Mesenchymal stem cell (in vitro differentiated cells and primary cell): ENCODE measurements around the gene PRKRIP1.

Source experiments
- DNase-seq: peaks from one replicate; pipeline ENCODE4 v3.0.0-alpha.2; 2013
- H2AFZ ChIP-seq: one replicate; pipeline ENCODE4 v1.6.1; 2013; ENCODE audit warnings: low read depth, mild to moderate bottlenecking, control low read depth, inconsistent platforms, low read length, moderate library complexity
- H2AK5ac ChIP-seq: 2 replicates; pipeline ENCODE4 v1.6.1; 2013; ENCODE audit warnings: low read length, moderate library complexity, mild to moderate bottlenecking, inconsistent platforms; ENCODE audit not compliant: severe bottlenecking
- H2BK120ac ChIP-seq: one replicate; pipeline ENCODE4 v1.6.1; 2013; ENCODE audit warnings: low read depth, mild to moderate bottlenecking, inconsistent platforms, low read length, moderate library complexity
- H2BK12ac ChIP-seq, 2 experiments: one replicate each; pipeline ENCODE4 v1.6.1; 2013; ENCODE audit warnings: inconsistent platforms in 2 of 2, low read length in 2 of 2, mild to moderate bottlenecking in 2 of 2, moderate library complexity in 2 of 2, control low read depth in 1 of 2
- H2BK15ac ChIP-seq: one replicate; pipeline ENCODE4 v1.6.1; 2013; ENCODE audit warnings: mild to moderate bottlenecking, low read depth, inconsistent platforms; ENCODE audit not compliant: poor library complexity, severe bottlenecking
- H2BK5ac ChIP-seq: 2 replicates; pipeline ENCODE4 v1.6.1; 2013; ENCODE audit warnings: low read depth, mild to moderate bottlenecking, low read length, control low read depth, inconsistent platforms; ENCODE audit not compliant: poor library complexity, severe bottlenecking
- H3K14ac ChIP-seq, 2 experiments: one replicate each; pipeline ENCODE4 v1.6.1; 2013; ENCODE audit warnings: inconsistent platforms in 2 of 2, low read length in 2 of 2, control low read depth in 1 of 2, mild to moderate bottlenecking in 1 of 2, moderate library complexity in 1 of 2
- H3K18ac ChIP-seq, 2 experiments: one replicate each; pipeline ENCODE4 v1.6.1; 2013; ENCODE audit warnings: inconsistent platforms in 2 of 2, low read length in 2 of 2, control low read depth in 1 of 2, low read depth in 1 of 2, mild to moderate bottlenecking in 1 of 2
- H3K23ac ChIP-seq, 2 experiments: one replicate each; pipeline ENCODE4 v1.6.1; 2013; ENCODE audit warnings: inconsistent platforms in 2 of 2, low read length in 2 of 2, mild to moderate bottlenecking in 2 of 2, moderate library complexity in 2 of 2, control low read depth in 1 of 2
- H3K27ac ChIP-seq: 2 replicates; pipeline ENCODE4 v1.5.1; 2013; ENCODE audit warnings: mild to moderate bottlenecking, moderate library complexity, low read length, control low read depth, inconsistent platforms; ENCODE audit not compliant: poor library complexity, severe bottlenecking
- H3K27me3 ChIP-seq, 2 experiments: 2 replicates each; pipeline versions ENCODE4 v1.6.1 to v1.7.0; 2013; ENCODE audit warnings: low read length in 2 of 2, mild to moderate bottlenecking in 2 of 2, moderate library complexity in 2 of 2, control low read depth in 1 of 2, inconsistent platforms in 1 of 2; ENCODE audit not compliant: control insufficient read depth in 1 of 2, insufficient read depth in 1 of 2
- H3K36me3 ChIP-seq, 2 experiments: 2 replicates each; pipeline versions ENCODE4 v1.6.1 to v1.7.0; 2013; ENCODE audit warnings: low read length in 2 of 2, control low read depth in 1 of 2, inconsistent platforms in 1 of 2, low read depth in 1 of 2, mild to moderate bottlenecking in 1 of 2; ENCODE audit not compliant: insufficient read depth in 2 of 2, control insufficient read depth in 1 of 2
- H3K4ac ChIP-seq, 2 experiments: one replicate each; pipeline ENCODE4 v1.6.1; 2013; ENCODE audit warnings: inconsistent platforms in 2 of 2, low read length in 2 of 2, mild to moderate bottlenecking in 2 of 2, moderate library complexity in 2 of 2, control low read depth in 1 of 2, low read depth in 1 of 2
- H3K4me1 ChIP-seq: 2 replicates; pipeline ENCODE4 v1.6.1; 2013; ENCODE audit warnings: low read depth, low read length, control low read depth; ENCODE audit not compliant: control insufficient read depth, insufficient read depth
- H3K4me2 ChIP-seq: 2 replicates; pipeline ENCODE4 v1.6.1; 2013; ENCODE audit warnings: low read length, mild to moderate bottlenecking, inconsistent platforms; ENCODE audit not compliant: poor library complexity, severe bottlenecking
- H3K4me3 ChIP-seq, 2 experiments: 2 replicates each; pipeline versions ENCODE4 v1.5.1 to v1.7.0; 2013; ENCODE audit warnings: low read length in 2 of 2, mild to moderate bottlenecking in 2 of 2, control low read depth in 1 of 2, low read depth in 1 of 2; ENCODE audit not compliant: insufficient read depth in 1 of 2
- H3K79me1 ChIP-seq: replicated peaks from 2 replicates; pipeline ENCODE4 v1.6.1; 2013; ENCODE audit warnings: mild to moderate bottlenecking, control low read depth, low read length, inconsistent platforms; ENCODE audit not compliant: poor library complexity, severe bottlenecking
- H3K9ac ChIP-seq: 2 replicates; pipeline ENCODE4 v1.7.0; 2013; ENCODE audit warnings: mild to moderate bottlenecking, low read length, moderate library complexity
- H3K9me3 ChIP-seq: 2 replicates; pipeline ENCODE4 v1.7.0; 2013; ENCODE audit warnings: mild to moderate bottlenecking, low read length; ENCODE audit not compliant: control insufficient read depth
- H4K8ac ChIP-seq: one replicate; pipeline ENCODE4 v1.6.1; 2013; ENCODE audit warnings: inconsistent platforms, mild to moderate bottlenecking, low read length, moderate library complexity
- H4K91ac ChIP-seq: one replicate; pipeline ENCODE4 v1.6.1; 2013; ENCODE audit warnings: mild to moderate bottlenecking, low read length, inconsistent platforms
- WGBS: methylation state at CpG from one replicate; pipeline ENCODE4 v1.1.7; 2013; ENCODE audit warnings: mixed read lengths; 5-methylcytosine and 5-hydroxymethylcytosine counted together

Gene PRKRIP1

DNA sequence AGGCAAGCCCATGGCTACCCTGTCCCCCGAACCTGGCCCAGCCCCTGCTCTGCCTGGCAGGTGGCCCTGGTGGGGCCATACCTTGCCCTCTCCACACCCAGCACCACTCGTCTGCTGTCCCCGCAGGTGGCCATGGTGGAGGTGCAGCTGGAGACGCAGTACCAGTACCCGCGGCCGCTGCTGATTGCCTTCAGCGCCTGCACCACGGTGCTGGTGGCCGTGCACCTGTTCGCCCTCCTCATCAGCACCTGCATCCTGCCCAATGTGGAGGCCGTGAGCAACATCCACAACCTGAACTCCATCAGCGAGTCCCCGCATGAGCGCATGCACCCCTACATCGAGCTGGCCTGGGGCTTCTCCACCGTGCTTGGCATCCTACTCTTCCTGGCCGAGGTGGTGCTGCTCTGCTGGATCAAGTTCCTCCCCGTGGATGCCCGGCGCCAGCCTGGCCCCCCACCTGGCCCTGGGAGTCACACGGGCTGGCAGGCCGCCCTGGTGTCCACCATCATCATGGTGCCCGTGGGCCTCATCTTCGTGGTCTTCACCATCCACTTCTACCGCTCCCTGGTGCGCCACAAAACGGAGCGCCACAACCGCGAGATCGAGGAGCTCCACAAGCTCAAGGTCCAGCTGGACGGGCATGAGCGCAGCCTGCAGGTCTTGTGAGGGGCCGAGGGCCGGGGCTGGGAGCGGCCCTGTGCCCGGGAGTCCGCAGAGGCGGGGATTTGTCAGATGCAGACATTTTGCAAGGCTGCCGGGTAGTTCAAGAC lies 50.4 kb downstream of the PRKRIP1 start:
- H3K9me3 ChIP-seq = no peaks in the 10 kb centered on the region
- H3K14ac ChIP-seq = no peak overlapping the region
- H2BK120ac ChIP-seq = no peak overlapping the region
- no peak overlapping the region for H3K4ac ChIP-seq
- no peak overlapping the region for H2BK15ac ChIP-seq
- H3K27me3 ChIP-seq = no peaks in the 10 kb centered on the region
- no peak overlapping the region for H3K4me2 ChIP-seq
- no peak overlapping the region for H3K27ac ChIP-seq
- no peak overlapping the region for H2AFZ ChIP-seq
- H3K4me3 ChIP-seq = no peak overlapping the region
- H3K18ac ChIP-seq = no peak overlapping the region
- H3K79me1 ChIP-seq = peaks cover 3% of the 10 kb centered on the region
- H3K9ac ChIP-seq = no peak overlapping the region
- no peak overlapping the region for H4K8ac ChIP-seq
- H4K91ac ChIP-seq = no peak overlapping the region
- no peak overlapping the region for H2BK5ac ChIP-seq
- no peak overlapping the region for H2AK5ac ChIP-seq
- peaks cover 25 to 37% of the 10 kb centered on the region in 2 experiments for H3K36me3 ChIP-seq
- H3K4me1 ChIP-seq = peaks cover 20% of the 10 kb centered on the region
- no peak for DNase-seq
- no peak overlapping the region for H3K23ac ChIP-seq
- 97% methylated on average over 40 of the region's 41 CpGs for WGBS
- no peak overlapping the region for H2BK12ac ChIP-seq

DNA sequence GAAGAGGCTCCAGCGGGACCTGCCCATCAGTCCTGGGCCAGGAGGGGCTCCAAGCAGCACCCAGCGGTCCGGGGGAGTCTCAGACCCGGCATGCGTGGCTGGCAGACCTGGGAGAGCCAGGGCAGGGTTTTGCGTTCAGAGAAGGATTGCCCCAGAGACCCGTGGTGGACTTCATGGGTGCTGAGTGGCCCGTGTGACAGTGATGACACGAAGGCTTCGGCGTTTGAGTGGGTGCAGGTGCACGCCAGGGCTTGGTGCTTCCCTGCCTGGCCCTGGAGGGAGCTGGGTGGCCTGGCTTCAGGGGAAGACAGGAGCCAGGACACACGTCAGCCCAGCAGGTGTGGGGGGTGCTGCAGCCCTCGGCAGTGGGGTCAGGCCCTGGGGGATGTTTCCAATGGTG lies 51.1 kb downstream of the PRKRIP1 start:
- Histone ChIP-seq H3K27me3 (no peaks in the 10 kb centered on the region), H3K27ac (no peak overlapping the region), H4K8ac (no peak overlapping the region), H3K4me2 (no peak overlapping the region), H2BK15ac (no peak overlapping the region), H3K4me3 (no peak overlapping the region), H2AFZ (no peak overlapping the region), H3K9ac (no peak overlapping the region), H3K36me3 (peaks cover 20 to 30% of the 10 kb centered on the region in 2 experiments), H2BK5ac (no peak overlapping the region), H3K18ac (no peak overlapping the region), H2BK12ac (no peak overlapping the region), H2BK120ac (no peak overlapping the region), H4K91ac (no peak overlapping the region), H3K9me3 (no peaks in the 10 kb centered on the region), H2AK5ac (no peak overlapping the region), H3K23ac (no peak overlapping the region), H3K79me1 (peaks cover 3% of the 10 kb centered on the region), H3K4ac (no peak overlapping the region), H3K4me1 (peaks cover 19% of the 10 kb centered on the region), H3K14ac (no peak overlapping the region)
- no peak for DNase-seq
- WGBS = 98% methylated on average over 14 of the region's 14 CpGs

DNA sequence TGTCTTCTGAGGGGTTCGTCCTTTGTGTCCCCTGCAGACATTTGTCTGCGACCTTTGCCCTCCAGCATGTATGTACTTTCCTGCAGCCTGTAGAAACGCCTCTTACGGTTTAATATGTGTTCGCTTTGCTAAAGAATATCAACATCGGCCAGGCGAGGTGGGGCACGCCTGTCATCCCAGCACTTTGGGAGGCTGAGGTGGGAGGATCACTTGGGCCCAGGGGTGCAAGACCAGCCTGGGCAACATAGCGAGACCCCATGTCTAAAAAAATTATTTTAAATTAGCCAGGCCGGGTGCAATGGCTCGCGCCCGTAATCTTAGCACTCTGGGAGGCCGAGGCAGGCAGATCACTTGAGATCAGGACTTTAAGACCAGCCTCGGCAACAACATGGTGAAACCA lies 53.0 kb downstream of the PRKRIP1 start:
- Histone ChIP-seq H2AFZ (no peak overlapping the region), H3K4ac (no peak overlapping the region), H2BK15ac (no peak overlapping the region), H3K9ac (no peak overlapping the region), H4K8ac (no peak overlapping the region), H3K79me1 (peaks cover 3% of the 10 kb centered on the region), H3K14ac (no peak overlapping the region), H3K18ac (no peak overlapping the region), H3K4me1 (peaks cover 19% of the 10 kb centered on the region), H3K4me2 (no peak overlapping the region), H3K23ac (no peak overlapping the region), H3K27me3 (no peaks in the 10 kb centered on the region), H2AK5ac (no peak overlapping the region), H2BK12ac (no peak overlapping the region), H3K9me3 (no peaks in the 10 kb centered on the region), H2BK5ac (no peak overlapping the region), H4K91ac (no peak overlapping the region), H2BK120ac (no peak overlapping the region), H3K4me3 (no peak overlapping the region), H3K27ac (no peak overlapping the region), H3K36me3 (peaks cover 20 to 28% of the 10 kb centered on the region in 2 experiments)
- DNase-seq = no peak
- 98% methylated on average over 15 of the region's 15 CpGs for WGBS

DNA sequence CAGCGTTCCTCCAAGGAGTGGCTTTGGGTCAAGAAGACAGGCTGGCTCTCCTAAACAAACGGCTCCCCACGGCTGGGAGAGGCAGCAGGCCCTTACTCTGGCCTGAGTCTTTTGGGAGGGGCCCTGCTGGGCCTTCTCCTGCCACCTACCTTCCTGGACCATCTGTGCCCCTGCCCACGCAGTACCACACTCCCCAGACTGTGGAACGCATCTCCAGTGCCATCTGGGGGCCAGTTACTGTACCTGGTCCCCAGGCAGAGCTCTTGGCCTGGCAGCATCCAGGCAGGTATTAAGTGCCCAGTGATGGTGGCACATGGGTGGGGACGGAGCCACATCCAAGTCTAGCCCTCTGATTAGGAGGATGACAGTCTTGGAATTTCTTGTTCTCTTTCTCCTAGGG lies 54.1 kb downstream of the PRKRIP1 start:
- no peak overlapping the region for H2BK12ac ChIP-seq
- no peak overlapping the region for H2BK120ac ChIP-seq
- WGBS = 94% methylated on average over 6 of the region's 6 CpGs
- H3K4me1 ChIP-seq = peaks cover 19% of the 10 kb centered on the region
- no peak overlapping the region for H2AFZ ChIP-seq
- no peak overlapping the region for H3K23ac ChIP-seq
- no peak overlapping the region for H3K4ac ChIP-seq
- H3K36me3 ChIP-seq = peaks cover 17 to 25% of the 10 kb centered on the region in 2 experiments
- H3K27me3 ChIP-seq = no peaks in the 10 kb centered on the region
- no peak overlapping the region for H3K4me3 ChIP-seq
- H2BK5ac ChIP-seq = no peak overlapping the region
- H2AK5ac ChIP-seq = no peak overlapping the region
- H4K91ac ChIP-seq = no peak overlapping the region
- H3K4me2 ChIP-seq = no peak overlapping the region
- no peak overlapping the region for H3K27ac ChIP-seq
- H3K9me3 ChIP-seq = no peaks in the 10 kb centered on the region
- no peak overlapping the region for H2BK15ac ChIP-seq
- no peak overlapping the region for H3K18ac ChIP-seq
- H4K8ac ChIP-seq = no peak overlapping the region
- no peak for DNase-seq
- no peak overlapping the region for H3K14ac ChIP-seq
- no peak overlapping the region for H3K9ac ChIP-seq
- no peaks in the 10 kb centered on the region for H3K79me1 ChIP-seq
